Esophagus squamous epithelium (tissue), 5 donors: Measurements from ENCODE around the gene SRC. TPM values are rescaled to one million over a fixed set of nuclear protein-coding genes. Genes with fewer than 3 reads are reported as not detected.

ENCODE experiments used
- DNase-seq: peaks from one replicate; lab custom pipeline; 2025; lab: John Stamatoyannopoulos, UW
- H3K27ac ChIP-seq, 4 donors: fragments of 200-600 bp; sonication (generic); one replicate each; pipeline ENCODE4 v1.5.1; 2016 to 2019; ENCODE audit warnings: mild to moderate bottlenecking in 1 of 4
- H3K27me3 ChIP-seq, 4 donors: fragments of 200-600 bp; sonication (generic); 1 replicate in 3 of 4; 2 replicates in 1 of 4; pipeline versions ENCODE4 v1.5.1 to v1.6.0; 2017 to 2021; ENCODE audit warnings: antibody characterized with exemption in 1 of 4
- H3K36me3 ChIP-seq, 3 donors: fragments of 200-600 bp; sonication (generic); one replicate each; pipeline ENCODE4 v1.5.1; 2016 to 2019
- H3K4me1 ChIP-seq, 3 donors: fragments of 200-600 bp; sonication (generic); one replicate each; pipeline ENCODE4 v1.5.1; 2017 to 2019
- H3K4me3 ChIP-seq, 4 donors: fragments of 200-600 bp; sonication (generic); 1 replicate in 3 of 4; 2 replicates in 1 of 4; pipeline ENCODE4 v1.5.1; 2016 to 2019; ENCODE audit warnings: mild to moderate bottlenecking in 2 of 4, moderate library complexity in 1 of 4
- H3K9me3 ChIP-seq, 3 donors: fragments of 200-600 bp; sonication (generic); one replicate each; pipeline ENCODE4 v1.5.1; 2016 to 2019
- CTCF ChIP-seq, 6 experiments: fragments of 450-650 bp in 4 of 6; fragments of 200-600 bp in 2 of 6; sonication (generic) in 2 of 6; IDR thresholded peaks; one replicate each; pipeline ENCODE4 v1.5.1; 2016 to 2019; ENCODE audit warnings: antibody characterized with exemption in 6 of 6, mild to moderate bottlenecking in 4 of 6, moderate library complexity in 4 of 6
- POLR2A ChIP-seq, 4 donors: fragments of 450-650 bp; IDR thresholded peaks; one replicate each; pipeline ENCODE4 v1.6.1; 2017; ENCODE audit warnings: antibody characterized with exemption in 4 of 4, mild to moderate bottlenecking in 4 of 4, moderate library complexity in 3 of 4
- WGBS, 2 donors: methylation state at CpG; one replicate each; pipeline ENCODE4 v1.1.5; 2018; 5-methylcytosine and 5-hydroxymethylcytosine counted together
- intact Hi-C: fragments of 100-400 bp; cut with DNase I; formaldehyde crosslinking; loops from one replicate; pipeline ENCODE4 v1.15.0; 2022
- total RNA-seq, 4 donors: library from RNA; depleted of rRNA; stranded (reverse); fragments of >200 nt; gene quantifications; one replicate each; pipeline ENCODE4 v1.1.0, GENCODE V29; 2016
- donor health status: DM: yes; HTN: yes; CAD: no.

The SRC gene
- total RNA-seq, 4 donors from 2014 or later, result 32.4 to 46.5 (median 39.0) TPM

GRCh38 chr20:37439223-37439933 is 93.4 kb downstream of the SRC start:
- Histone ChIP-seq H3K27me3 (peaks cover 0 to 41% (median 0%) of the 10 kb centered on the region in 4 donors), H3K4me3 (no peak overlapping the region), H3K36me3 (no peaks in the 10 kb centered on the region), H3K4me1 (no peaks in the 10 kb centered on the region), H3K9me3 (no peaks in the 10 kb centered on the region), H3K27ac (no peak overlapping the region)
- intact Hi-C loops, result no loop called here
- DNase-seq, result no peak
- TF ChIP-seq CTCF (IDR thresholded peaks at IDR 0.05) (no peak), POLR2A (IDR thresholded peaks at IDR 0.05) (no peak)
- WGBS, 2 donors, result 75 to 84% methylated on average over 22 to 23 of the region's 23 CpGs

- Histone ChIP-seq H3K9me3 (no peaks in the 10 kb centered on the region), H3K4me3 (no peak overlapping the region), H3K4me1 (no peaks in the 10 kb centered on the region), H3K36me3 (no peaks in the 10 kb centered on the region), H3K27ac (no peak overlapping the region), H3K27me3 (peaks cover 0 to 33% (median 0%) of the 10 kb centered on the region in 4 donors)
- intact Hi-C loops, result no loop called here
- 94 to 98% methylated on average over 4 of the region's 4 CpGs for WGBS, 2 donors
- TF ChIP-seq POLR2A (IDR thresholded peaks at IDR 0.05), result no peak
- no peak for TF ChIP-seq CTCF (IDR thresholded peaks at IDR 0.05)
- no peak for DNase-seq
Measured at GRCh38 chr20:37441023-37441422, 95.1 kb downstream of the SRC start.

- Histone ChIP-seq H3K27ac (no peak overlapping the region), H3K9me3 (no peaks in the 10 kb centered on the region), H3K36me3 (no peaks in the 10 kb centered on the region), H3K27me3 (peaks cover 0 to 24% (median 0%) of the 10 kb centered on the region in 4 donors), H3K4me3 (no peak overlapping the region), H3K4me1 (no peaks in the 10 kb centered on the region)
- 60 to 96% methylated on average over 1 of the region's 1 CpG for WGBS, 2 donors
- intact Hi-C loops, result no loop called here
- DNase-seq, result no peak
- TF ChIP-seq CTCF (IDR thresholded peaks at IDR 0.05) (no peak), POLR2A (IDR thresholded peaks at IDR 0.05) (no peak)
Measured at GRCh38 chr20:37442547-37442946, 96.6 kb downstream of the SRC start.

GRCh38 chr20:37442986-37443385 is 97.0 kb downstream of the SRC start:
- Histone ChIP-seq H3K27ac (no peak overlapping the region), H3K36me3 (no peaks in the 10 kb centered on the region), H3K4me1 (no peaks in the 10 kb centered on the region), H3K4me3 (no peak overlapping the region), H3K27me3 (peaks cover 0 to 24% (median 0%) of the 10 kb centered on the region in 4 donors), H3K9me3 (no peaks in the 10 kb centered on the region)
- TF ChIP-seq CTCF (IDR thresholded peaks at IDR 0.05) (no peak), POLR2A (IDR thresholded peaks at IDR 0.05) (no peak)
- intact Hi-C loops, result no loop called here
- no peak for DNase-seq
- WGBS, 2 donors, result 78 to 80% methylated on average over 3 of the region's 3 CpGs

GRCh38 chr20:37443596-37443995 is 97.7 kb downstream of the SRC start:
- Histone ChIP-seq H3K4me3 (no peak overlapping the region), H3K27ac (no peak overlapping the region), H3K27me3 (peaks cover 0 to 19% (median 0%) of the 10 kb centered on the region in 4 donors), H3K9me3 (no peaks in the 10 kb centered on the region), H3K4me1 (no peaks in the 10 kb centered on the region), H3K36me3 (no peaks in the 10 kb centered on the region)
- WGBS, 2 donors, result 88 to 89% methylated on average over 4 of the region's 4 CpGs
- intact Hi-C loops, result no loop called here
- DNase-seq, result no peak
- TF ChIP-seq POLR2A (IDR thresholded peaks at IDR 0.05), result no peak
- TF ChIP-seq CTCF (IDR thresholded peaks at IDR 0.05), result no peak
